PC-3 (cell line): ENCODE measurements around the gene FAAH2. TPM values are rescaled to one million over a fixed set of nuclear protein-coding genes. Genes with fewer than 3 reads are reported as not detected.

Source experiments
- ATAC-seq: fragments of 200-7000 bp; cut with Tn5 transposase; 2 replicates; pipeline ENCODE4 v1.9.1; 2020; ENCODE audit warnings: mild to moderate bottlenecking, moderate library complexity
- BruUV-seq: library from RNA; stranded (reverse); fragments of 400-500 nt; replicated peaks from 2 replicates; lab custom pipeline; 2021; lab: Mats Ljungman, UMichigan
- CTCF ChIA-PET: fragments of 300-600 bp; sonication (Branson Sonifier 250); formaldehyde crosslinking; loops from one replicate; lab custom pipeline; 2022; ENCODE audit warnings: antibody characterized with exemption; lab: Charles Lee
- POLR2A ChIA-PET: fragments of 300-600 bp; sonication (Branson Sonifier 250); formaldehyde crosslinking; loops from one replicate; lab custom pipeline; 2022; ENCODE audit warnings: antibody characterized with exemption; ENCODE audit not compliant: unreplicated experiment; lab: Charles Lee
- DNase-seq: peaks from one replicate; pipeline ENCODE4 v3.0.0-alpha.2; 2015
- H2AFZ ChIP-seq: fragments of 300-600 bp; sonication (generic); 2 replicates; pipeline ENCODE4 v1.6.0; 2016; ENCODE audit warnings: antibody characterized with exemption, low read length
- H3F3A ChIP-seq: fragments of 300-600 bp; sonication (generic); one replicate; pipeline ENCODE4 v1.6.0; 2017; ENCODE audit warnings: antibody characterized with exemption, low read length, control low read depth, mild to moderate bottlenecking; ENCODE audit not compliant: unreplicated experiment
- H3K27ac ChIP-seq: fragments of 300-600 bp; sonication (generic); 2 replicates; pipeline ENCODE4 v1.5.1; 2016; ENCODE audit warnings: mild to moderate bottlenecking, low read length
- H3K27me3 ChIP-seq: fragments of 300-600 bp; sonication (generic); 2 replicates; pipeline ENCODE4 v1.6.1; 2016; ENCODE audit warnings: low read length, mixed read lengths
- H3K36me3 ChIP-seq: fragments of 300-600 bp; sonication (generic); 2 replicates; pipeline ENCODE4 v1.6.1; 2016; ENCODE audit warnings: low read depth, mixed run types, low read length, mixed read lengths
- H3K4me1 ChIP-seq: fragments of 300-600 bp; sonication (generic); 2 replicates; pipeline ENCODE4 v1.5.1; 2016; ENCODE audit warnings: low read length; ENCODE audit not compliant: insufficient read depth
- H3K4me2 ChIP-seq: fragments of 300-600 bp; sonication (generic); 2 replicates; pipeline ENCODE4 v1.6.0; 2016; ENCODE audit warnings: low read length
- H3K4me3 ChIP-seq: fragments of 300-600 bp; sonication (generic); 2 replicates; pipeline ENCODE4 v1.5.1; 2016; ENCODE audit warnings: mild to moderate bottlenecking, low read length, mixed read lengths
- H3K79me2 ChIP-seq: fragments of 300-600 bp; sonication (generic); 2 replicates; pipeline ENCODE4 v1.6.1; 2017; ENCODE audit warnings: low read length, mixed read lengths
- H3K9ac ChIP-seq: fragments of 300-600 bp; sonication (generic); 2 replicates; pipeline ENCODE4 v1.6.0; 2016; ENCODE audit warnings: mild to moderate bottlenecking, low read length
- H3K9me2 ChIP-seq: fragments of 300-600 bp; sonication (generic); replicated peaks from 2 replicates; pipeline ENCODE4 v1.6.1; 2016; ENCODE audit warnings: mixed run types, low read length, mixed read lengths
- H3K9me3 ChIP-seq: fragments of 300-600 bp; sonication (generic); 2 replicates; pipeline ENCODE4 v1.6.1; 2016; ENCODE audit warnings: low read length, mixed read lengths
- H4K20me1 ChIP-seq: fragments of 300-600 bp; sonication (generic); 2 replicates; pipeline ENCODE4 v1.6.1; 2016; ENCODE audit warnings: low read length, mixed read lengths
- EZH2 ChIP-seq: fragments of 300-600 bp; sonication (generic); IDR thresholded peaks from one replicate; pipeline ENCODE4 v1.6.1; 2017; ENCODE audit warnings: antibody characterized with exemption, mild to moderate bottlenecking, low read length; ENCODE audit not compliant: unreplicated experiment
- EZH2phosphoT487 ChIP-seq: fragments of 300-600 bp; sonication (generic); IDR thresholded peaks from 2 replicates; pipeline ENCODE4 v1.6.1; 2018; ENCODE audit warnings: mild to moderate bottlenecking, antibody characterized with exemption, low read length, borderline replicate concordance
- intact Hi-C: fragments of 100-400 bp; cut with micrococcal nuclease; formaldehyde crosslinking; loops from 2 replicates; pipeline ENCODE4 v1.9.0; 2023
- total RNA-seq: library from RNA; depleted of rRNA; stranded (reverse); fragments of >200 nt; gene quantifications from 2 replicates; pipeline ENCODE4 v1.2.3, GENCODE V29; 2014
- TF ChIP-seq, protein P1 (sequence below): fragments of 300-600 bp; sonication (generic); conservative IDR thresholded peaks from 2 replicates; pipeline ENCODE4 v1.5.1; 2017; ENCODE audit warnings: antibody characterized with exemption, low read depth, mild to moderate bottlenecking, low read length

The FAAH2 gene
- total RNA-seq, 1 experiment from 2014 or later: 1.6 TPM

DNA sequence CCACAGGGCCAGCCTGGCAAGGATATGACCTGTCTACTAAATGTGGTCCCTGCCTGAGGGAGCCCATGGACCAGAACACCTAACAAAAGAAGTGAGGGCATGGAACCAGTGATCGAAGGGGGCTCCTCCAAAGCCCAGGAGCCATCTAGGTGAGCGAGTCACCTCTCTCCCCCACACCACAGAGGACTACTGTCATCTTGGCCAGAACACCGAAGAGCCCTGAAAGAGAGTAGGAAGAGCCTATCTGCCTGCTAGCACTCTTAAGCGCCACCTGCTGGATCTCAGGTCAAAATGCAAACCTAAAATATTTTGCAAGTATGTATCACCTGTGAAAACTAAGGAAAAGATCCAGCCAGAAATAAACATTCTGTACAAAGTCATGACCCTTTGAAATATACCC is 167.4 kb downstream of the FAAH2 start:
- Histone ChIP-seq H3K4me2 (no peak overlapping the region), H3K9me3 (no peaks in the 10 kb centered on the region), H3K27ac (no peak overlapping the region), H3K4me3 (no peak overlapping the region), H3K36me3 (no peaks in the 10 kb centered on the region), H4K20me1 (no peaks in the 10 kb centered on the region), H3K27me3 (no peaks in the 10 kb centered on the region), H3K9ac (no peak overlapping the region), H3K4me1 (peaks cover 8% of the 10 kb centered on the region; the same call in 1 of the 2 replicates), H3K9me2 (no peaks in the 10 kb centered on the region), H2AFZ (0 out of 2 replicates have a peak overlapping the region, but pooled peaks have one; percentile 22), H3F3A (no peaks in the 10 kb centered on the region), H3K79me2 (no peaks in the 10 kb centered on the region)
- no TSS peak for BruUV-seq
- intact Hi-C loops: loop anchor here (1.0 to 10.0 kb wide), 3 partner anchors 172 to 649 kb away; no protein-coding TSS in a partner anchor
- ChIA-PET POLR2A (no interaction called here), CTCF (interaction anchor here (0.9 kb wide), 1 partner anchor 172 kb away, joined by 4 read pairs; no protein-coding TSS in a partner anchor)
- peak; percentile 49 for DNase-seq
- TF ChIP-seq EZH2: no peak
- TF ChIP-seq, protein P1, sequence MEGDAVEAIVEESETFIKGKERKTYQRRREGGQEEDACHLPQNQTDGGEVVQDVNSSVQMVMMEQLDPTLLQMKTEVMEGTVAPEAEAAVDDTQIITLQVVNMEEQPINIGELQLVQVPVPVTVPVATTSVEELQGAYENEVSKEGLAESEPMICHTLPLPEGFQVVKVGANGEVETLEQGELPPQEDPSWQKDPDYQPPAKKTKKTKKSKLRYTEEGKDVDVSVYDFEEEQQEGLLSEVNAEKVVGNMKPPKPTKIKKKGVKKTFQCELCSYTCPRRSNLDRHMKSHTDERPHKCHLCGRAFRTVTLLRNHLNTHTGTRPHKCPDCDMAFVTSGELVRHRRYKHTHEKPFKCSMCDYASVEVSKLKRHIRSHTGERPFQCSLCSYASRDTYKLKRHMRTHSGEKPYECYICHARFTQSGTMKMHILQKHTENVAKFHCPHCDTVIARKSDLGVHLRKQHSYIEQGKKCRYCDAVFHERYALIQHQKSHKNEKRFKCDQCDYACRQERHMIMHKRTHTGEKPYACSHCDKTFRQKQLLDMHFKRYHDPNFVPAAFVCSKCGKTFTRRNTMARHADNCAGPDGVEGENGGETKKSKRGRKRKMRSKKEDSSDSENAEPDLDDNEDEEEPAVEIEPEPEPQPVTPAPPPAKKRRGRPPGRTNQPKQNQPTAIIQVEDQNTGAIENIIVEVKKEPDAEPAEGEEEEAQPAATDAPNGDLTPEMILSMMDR: peak; percentile 74
- peak; percentile 54 for ATAC-seq

DNA sequence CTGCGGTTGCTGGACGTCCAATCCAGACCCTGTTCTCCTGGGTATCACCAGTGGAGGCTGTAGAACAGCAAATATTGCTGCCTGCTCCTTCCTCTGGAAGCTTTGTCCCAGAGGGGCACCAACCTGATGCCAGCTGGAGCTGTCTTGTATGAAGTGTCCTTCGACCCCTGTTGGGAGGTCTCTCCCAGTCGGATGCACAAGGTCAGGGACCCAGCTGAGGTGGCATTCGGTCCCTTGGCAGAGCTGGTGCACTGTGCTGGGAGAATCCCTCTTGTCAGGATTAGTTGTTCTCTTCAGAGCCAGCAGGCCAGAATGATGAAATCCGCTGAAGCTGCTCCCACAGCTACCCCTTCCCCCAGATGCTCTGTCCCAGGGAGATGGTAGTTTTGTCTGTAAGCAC is 195.0 kb downstream of the FAAH2 start:
- Histone ChIP-seq H3K9ac (no peak overlapping the region), H3K27ac (no peak overlapping the region), H4K20me1 (no peaks in the 10 kb centered on the region), H3F3A (no peaks in the 10 kb centered on the region), H3K79me2 (no peaks in the 10 kb centered on the region), H3K9me2 (no peaks in the 10 kb centered on the region), H3K9me3 (no peaks in the 10 kb centered on the region), H3K4me3 (no peak overlapping the region), H3K36me3 (no peaks in the 10 kb centered on the region), H3K27me3 (no peaks in the 10 kb centered on the region), H3K4me2 (no peak overlapping the region), H2AFZ (no peak overlapping the region), H3K4me1 (no peaks in the 10 kb centered on the region)
- no peak for DNase-seq
- TF ChIP-seq, protein P1: no peak
- no peak for TF ChIP-seq EZH2
- TF ChIP-seq EZH2phosphoT487: no peak
- intact Hi-C loops: no loop called here
- ChIA-PET POLR2A (no interaction called here), CTCF (no interaction called here)
- ATAC-seq: no peak
- BruUV-seq: no TSS peak

DNA sequence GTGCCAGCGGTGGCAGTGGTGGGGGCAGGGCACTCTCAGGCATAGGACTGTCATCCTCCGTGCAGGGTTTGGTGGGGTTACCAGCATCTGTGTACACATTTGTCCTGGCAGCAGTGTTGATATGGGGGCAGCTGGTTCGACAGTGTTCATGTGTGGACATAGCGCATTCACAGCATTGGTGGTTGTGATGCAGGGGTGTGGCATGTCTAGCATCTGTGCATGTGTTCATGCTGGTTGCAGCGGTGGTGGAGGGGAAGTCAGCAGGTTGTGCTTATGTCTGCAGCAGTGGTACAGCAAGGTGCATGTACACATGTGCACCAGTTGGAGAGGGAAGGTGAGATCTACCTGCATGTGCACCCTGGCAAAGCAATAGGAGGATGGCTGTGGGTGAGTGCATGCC is 230.0 kb downstream of the FAAH2 start:
- Histone ChIP-seq H3F3A (no peaks in the 10 kb centered on the region), H3K4me3 (no peak overlapping the region), H2AFZ (no peak overlapping the region), H3K4me2 (no peak overlapping the region), H3K9me3 (no peaks in the 10 kb centered on the region), H3K9me2 (no peaks in the 10 kb centered on the region), H3K27me3 (no peaks in the 10 kb centered on the region), H3K4me1 (peaks cover 16% of the 10 kb centered on the region), H3K9ac (no peak overlapping the region), H3K79me2 (no peaks in the 10 kb centered on the region), H3K27ac (no peak overlapping the region), H3K36me3 (no peaks in the 10 kb centered on the region), H4K20me1 (no peaks in the 10 kb centered on the region)
- intact Hi-C loops: no loop called here
- ATAC-seq (no peak), DNase-seq (no peak)
- BruUV-seq: no TSS peak
- ChIA-PET CTCF (no interaction called here), POLR2A (no interaction called here)
- TF ChIP-seq, protein P1: no peak
- TF ChIP-seq EZH2phosphoT487 (no peak), EZH2 (no peak)
